Neural crest cell (in vitro differentiated cells): ENCODE measurements around the gene STX16. TPM values are rescaled to one million over a fixed set of nuclear protein-coding genes. Genes with fewer than 3 reads are reported as not detected.
A peak's percentile ranks its signal among the peaks of the same experiment; 100 is the strongest.

Experiments
- DNase-seq: peaks from one replicate; pipeline ENCODE4 v3.0.0; 2021; ENCODE audit warnings: low read depth, mixed read lengths, low spot score
- H3K27ac Mint-ChIP-seq: one replicate; pipeline ENCODE4 v1.8.0; 2021; ENCODE audit warnings: mild to moderate bottlenecking, mixed read lengths; ENCODE audit not compliant: unreplicated experiment
- H3K27me3 Mint-ChIP-seq: 2 replicates; pipeline ENCODE4 v1.8.0; 2021; ENCODE audit warnings: low read depth, mild to moderate bottlenecking, mixed read lengths
- H3K36me3 Mint-ChIP-seq: 2 replicates; pipeline ENCODE4 v1.8.0; 2021; ENCODE audit warnings: low read depth, mild to moderate bottlenecking, mixed read lengths
- H3K4me1 Mint-ChIP-seq: 2 replicates; pipeline ENCODE4 v1.8.0; 2021; ENCODE audit warnings: mixed read lengths
- H3K4me3 Mint-ChIP-seq: one replicate; pipeline ENCODE4 v1.8.0; 2021; ENCODE audit warnings: mild to moderate bottlenecking, mixed read lengths
- H3K9me3 Mint-ChIP-seq: 2 replicates; pipeline ENCODE4 v1.8.0; 2021; ENCODE audit warnings: mixed read lengths
- total RNA-seq: library from RNA; stranded (reverse); gene quantifications from 2 replicates; pipeline ENCODE4 v1.2.1, GENCODE V29; 2021
- TF ChIP-seq, protein P1 (sequence below): fragments of 200-600 bp; sonication (generic); conservative IDR thresholded peaks from 2 replicates; pipeline ENCODE4 v1.5.0; 2021; ENCODE audit warnings: antibody characterized with exemption, mild to moderate bottlenecking

Gene STX16
- total RNA-seq, 1 donor from 2014 or later = 58.7 TPM

DNA sequence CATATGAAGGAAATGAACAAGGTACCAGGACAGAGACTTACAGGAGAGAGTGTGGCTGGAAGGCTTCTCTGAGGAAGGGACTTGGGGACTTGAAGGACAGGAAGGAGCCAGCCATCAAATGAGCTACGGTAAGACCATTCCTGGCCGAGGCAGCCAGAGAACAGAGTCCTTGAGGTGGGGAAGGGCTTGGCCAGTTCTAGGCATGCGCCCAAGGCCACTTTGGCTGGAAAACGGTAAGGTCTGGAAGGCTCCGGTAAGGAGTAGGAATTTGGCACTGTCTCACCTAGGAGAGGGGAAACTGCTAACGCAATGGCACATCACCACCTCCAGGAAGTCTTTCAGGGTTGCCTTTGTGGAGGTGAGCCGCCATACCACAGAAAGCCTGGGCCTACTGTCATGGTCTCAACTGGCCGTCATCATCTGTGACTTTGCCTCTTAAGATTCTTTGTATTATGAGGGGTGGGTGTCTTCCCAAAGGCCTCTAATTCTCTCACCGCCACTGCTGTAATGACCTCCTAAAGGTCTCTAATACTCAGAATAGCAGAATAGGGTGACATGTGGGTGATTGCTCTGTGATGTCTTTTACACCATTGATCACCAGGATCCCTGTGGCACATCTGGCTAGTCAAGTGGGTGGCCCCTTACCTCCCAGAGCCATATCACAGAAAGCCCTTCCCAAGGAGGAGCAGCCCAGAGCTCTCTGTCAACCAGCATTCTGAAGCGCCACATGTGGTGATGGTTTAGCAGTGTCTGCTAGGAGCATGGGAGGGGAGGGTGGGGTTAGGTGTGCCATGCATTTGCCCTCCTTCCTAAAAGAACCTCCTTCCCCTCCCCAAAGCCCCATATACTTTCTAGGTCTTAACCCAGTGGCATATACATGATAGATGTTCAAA is 17.7 kb upstream of the STX16 start:
- H3K4me3 Mint-ChIP-seq = no peak overlapping the region
- H3K27ac Mint-ChIP-seq = peak overlapping the region; percentile 19

DNA sequence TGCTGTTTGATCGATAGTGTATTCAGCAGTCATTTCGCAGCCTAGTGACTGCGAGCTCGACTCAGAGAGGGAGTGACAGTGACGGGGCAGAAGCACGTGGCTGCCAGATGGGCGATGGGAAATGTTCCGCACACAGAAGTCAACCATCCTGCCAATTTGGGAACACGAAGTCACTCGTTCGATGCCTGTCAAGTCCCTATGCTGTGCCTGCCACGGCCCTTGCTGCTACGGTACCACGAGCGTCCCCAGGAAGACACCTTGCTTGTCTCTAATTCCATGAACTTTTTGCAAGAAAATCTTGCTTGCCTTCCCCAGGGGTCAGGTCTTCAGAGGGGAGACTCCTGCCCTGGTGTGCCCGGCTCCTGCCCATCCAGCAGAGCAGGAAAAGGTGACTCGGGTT is 17.0 kb upstream of the STX16 start:
- Mint-ChIP-seq H3K36me3 (no peaks in the 10 kb centered on the region), H3K4me1 (peaks cover 35% of the 10 kb centered on the region), H3K27ac (peak overlapping the region; percentile 19), H3K4me3 (no peak overlapping the region), H3K9me3 (no peaks in the 10 kb centered on the region), H3K27me3 (no peaks in the 10 kb centered on the region)
- TF ChIP-seq, protein P1, sequence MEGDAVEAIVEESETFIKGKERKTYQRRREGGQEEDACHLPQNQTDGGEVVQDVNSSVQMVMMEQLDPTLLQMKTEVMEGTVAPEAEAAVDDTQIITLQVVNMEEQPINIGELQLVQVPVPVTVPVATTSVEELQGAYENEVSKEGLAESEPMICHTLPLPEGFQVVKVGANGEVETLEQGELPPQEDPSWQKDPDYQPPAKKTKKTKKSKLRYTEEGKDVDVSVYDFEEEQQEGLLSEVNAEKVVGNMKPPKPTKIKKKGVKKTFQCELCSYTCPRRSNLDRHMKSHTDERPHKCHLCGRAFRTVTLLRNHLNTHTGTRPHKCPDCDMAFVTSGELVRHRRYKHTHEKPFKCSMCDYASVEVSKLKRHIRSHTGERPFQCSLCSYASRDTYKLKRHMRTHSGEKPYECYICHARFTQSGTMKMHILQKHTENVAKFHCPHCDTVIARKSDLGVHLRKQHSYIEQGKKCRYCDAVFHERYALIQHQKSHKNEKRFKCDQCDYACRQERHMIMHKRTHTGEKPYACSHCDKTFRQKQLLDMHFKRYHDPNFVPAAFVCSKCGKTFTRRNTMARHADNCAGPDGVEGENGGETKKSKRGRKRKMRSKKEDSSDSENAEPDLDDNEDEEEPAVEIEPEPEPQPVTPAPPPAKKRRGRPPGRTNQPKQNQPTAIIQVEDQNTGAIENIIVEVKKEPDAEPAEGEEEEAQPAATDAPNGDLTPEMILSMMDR = no peak
- no peak for DNase-seq

More for the DNA sequence above, 17.7 kb upstream of the STX16 start:
- Mint-ChIP-seq H3K27me3 (no peaks in the 10 kb centered on the region), H3K4me1 (peaks cover 38% of the 10 kb centered on the region), H3K9me3 (no peaks in the 10 kb centered on the region), H3K36me3 (no peaks in the 10 kb centered on the region)
- TF ChIP-seq, protein P1 = no peak
- DNase-seq = no peak

- TF ChIP-seq, protein P1 = no peak
- Mint-ChIP-seq H3K4me1 (peaks cover 29% of the 10 kb centered on the region), H3K4me3 (no peak overlapping the region), H3K27ac (no peak overlapping the region), H3K9me3 (no peaks in the 10 kb centered on the region), H3K36me3 (no peaks in the 10 kb centered on the region), H3K27me3 (no peaks in the 10 kb centered on the region)
- no peak for DNase-seq
Observed at GRCh38 chr20:58634521-58635278, 16.4 kb upstream of the STX16 start.

DNA sequence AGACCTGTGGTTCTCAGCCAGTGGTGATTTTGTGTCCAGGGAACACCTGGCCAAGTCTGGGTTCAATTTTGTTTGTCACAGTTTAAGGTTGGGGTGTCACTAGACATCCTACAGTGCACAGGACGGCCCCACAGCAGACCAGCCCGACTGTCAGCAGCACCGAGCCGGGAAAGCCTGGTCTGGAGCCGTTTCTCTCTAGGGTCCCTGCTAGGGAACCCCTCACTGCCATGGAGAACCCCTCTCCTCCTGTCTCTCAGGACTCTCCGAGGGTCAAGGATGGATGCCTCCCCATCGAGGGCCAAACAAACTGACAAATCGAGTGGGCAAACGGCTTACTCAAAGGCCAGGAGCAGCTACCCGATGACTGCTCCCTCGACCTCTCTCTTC is 15.8 kb upstream of the STX16 start:
- Mint-ChIP-seq H3K4me1 (peaks cover 23% of the 10 kb centered on the region), H3K27ac (no peak overlapping the region), H3K27me3 (no peaks in the 10 kb centered on the region), H3K4me3 (no peak overlapping the region), H3K9me3 (no peaks in the 10 kb centered on the region), H3K36me3 (no peaks in the 10 kb centered on the region)
- TF ChIP-seq, protein P1 = no peak
- no peak for DNase-seq

- no peak for DNase-seq
- TF ChIP-seq, protein P1 = no peak
- peaks cover 16% of the 10 kb centered on the region for H3K4me1 Mint-ChIP-seq
- H3K27me3 Mint-ChIP-seq = peaks cover 5% of the 10 kb centered on the region
- H3K4me3 Mint-ChIP-seq = no peak overlapping the region
- no peaks in the 10 kb centered on the region for H3K36me3 Mint-ChIP-seq
- no peaks in the 10 kb centered on the region for H3K9me3 Mint-ChIP-seq
- H3K27ac Mint-ChIP-seq = no peak overlapping the region
Observed at GRCh38 chr20:58636396-58636982, 14.6 kb upstream of the STX16 start.
